ENCODE data around the gene TSHZ3.

GRCh38 chr19:31352296-31352781 lies 3.1 kb upstream of the TSHZ3 start:
- TF ChIP-seq POLR2AphosphoS5 (IDR thresholded peaks at IDR 0.05) = no peak
- TF ChIP-seq, protein P1, sequence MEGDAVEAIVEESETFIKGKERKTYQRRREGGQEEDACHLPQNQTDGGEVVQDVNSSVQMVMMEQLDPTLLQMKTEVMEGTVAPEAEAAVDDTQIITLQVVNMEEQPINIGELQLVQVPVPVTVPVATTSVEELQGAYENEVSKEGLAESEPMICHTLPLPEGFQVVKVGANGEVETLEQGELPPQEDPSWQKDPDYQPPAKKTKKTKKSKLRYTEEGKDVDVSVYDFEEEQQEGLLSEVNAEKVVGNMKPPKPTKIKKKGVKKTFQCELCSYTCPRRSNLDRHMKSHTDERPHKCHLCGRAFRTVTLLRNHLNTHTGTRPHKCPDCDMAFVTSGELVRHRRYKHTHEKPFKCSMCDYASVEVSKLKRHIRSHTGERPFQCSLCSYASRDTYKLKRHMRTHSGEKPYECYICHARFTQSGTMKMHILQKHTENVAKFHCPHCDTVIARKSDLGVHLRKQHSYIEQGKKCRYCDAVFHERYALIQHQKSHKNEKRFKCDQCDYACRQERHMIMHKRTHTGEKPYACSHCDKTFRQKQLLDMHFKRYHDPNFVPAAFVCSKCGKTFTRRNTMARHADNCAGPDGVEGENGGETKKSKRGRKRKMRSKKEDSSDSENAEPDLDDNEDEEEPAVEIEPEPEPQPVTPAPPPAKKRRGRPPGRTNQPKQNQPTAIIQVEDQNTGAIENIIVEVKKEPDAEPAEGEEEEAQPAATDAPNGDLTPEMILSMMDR (IDR thresholded peaks at IDR 0.05) = no peak
